ENCODE data around the gene ABCC6.

- TF ChIP-seq CTCF (IDR thresholded peaks at IDR 0.05; ENCODE audit: insufficient read depth, low read length, poor library complexity, severe bottlenecking), result no peak
- no peak for TF ChIP-seq EZH2phosphoT487 (conservative IDR thresholded peaks at IDR 0.05; ENCODE audit: low read length)
These were observed 68.1 kb downstream of the ABCC6 start for GRCh38 chr16:16155234-16155633.
